GM08714 (cell line): ENCODE results near the gene AOPEP.
"Not testable (repeated sequence)": the region's sequence is repeated elsewhere in the genome, so short reads cannot be mapped to it uniquely, and the experiment has no call there.

Source experiments
- H3K4me3 ChIP-seq: fragments of 200-500 bp; sonication (Bioruptor generic); 2 replicates; pipeline ENCODE4 v1.5.1; 2014; ENCODE audit warnings: mild to moderate bottlenecking, low read length, inconsistent platforms
- ZNF274 ChIP-seq: IDR thresholded peaks from 2 replicates; pipeline ENCODE4 v1.6.1; 2012; ENCODE audit warnings: mild to moderate bottlenecking, low read depth, low read length

The AOPEP gene

DNA sequence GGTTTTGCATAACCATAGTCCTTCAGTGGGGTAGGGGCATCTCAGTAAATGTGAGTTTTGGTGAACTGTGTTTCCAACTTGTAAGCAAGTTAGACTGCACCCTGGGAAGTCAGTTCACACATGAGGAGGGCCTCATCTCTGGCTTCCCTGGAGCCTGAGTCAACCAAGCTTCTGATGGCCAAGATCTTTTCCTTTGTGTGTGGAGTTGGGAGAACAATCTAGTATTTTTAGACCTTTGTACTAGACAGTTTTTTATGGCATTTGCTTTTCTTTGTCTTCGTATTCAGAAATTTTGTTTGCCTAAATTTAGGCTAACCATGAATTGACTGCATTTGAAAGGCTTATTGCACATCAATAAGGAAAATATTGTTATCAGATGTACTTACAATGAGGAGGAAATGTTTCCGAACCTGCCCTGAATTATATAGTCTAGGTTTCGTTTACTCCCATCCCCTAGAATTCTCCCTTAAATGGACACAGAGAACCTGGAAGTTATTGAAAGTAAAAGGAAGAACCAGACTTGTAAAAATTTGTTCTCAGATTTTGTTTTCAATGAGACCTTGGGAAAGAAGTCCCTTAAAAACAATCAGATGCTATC is 204.6 kb downstream of the AOPEP start:
- TF ChIP-seq ZNF274 = no peak

DNA sequence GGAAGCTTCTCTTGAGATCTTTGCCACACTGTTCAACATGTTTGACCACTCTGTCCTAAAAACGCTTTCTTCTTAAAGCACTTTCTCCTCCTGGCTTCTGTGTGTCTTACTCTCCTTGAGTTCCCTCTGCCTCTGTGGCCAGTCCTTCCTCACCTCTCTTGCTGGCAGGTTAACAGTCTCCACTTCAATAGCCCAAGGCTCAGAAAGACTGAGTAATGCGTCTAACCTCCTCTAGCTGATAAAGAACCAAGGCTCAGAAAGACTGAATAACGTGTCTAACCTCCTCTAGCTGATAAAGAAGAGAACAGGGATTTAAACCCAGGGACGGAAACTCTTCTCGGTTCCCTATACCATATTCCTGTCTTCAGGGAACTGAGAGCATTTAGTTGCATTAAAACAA is 205.2 kb downstream of the AOPEP start:
- TF ChIP-seq ZNF274 = no peak
- H3K4me3 ChIP-seq = no peak overlapping the region

More for the DNA sequence above, 204.6 kb downstream of the AOPEP start:
- no peak overlapping the region for H3K4me3 ChIP-seq

DNA sequence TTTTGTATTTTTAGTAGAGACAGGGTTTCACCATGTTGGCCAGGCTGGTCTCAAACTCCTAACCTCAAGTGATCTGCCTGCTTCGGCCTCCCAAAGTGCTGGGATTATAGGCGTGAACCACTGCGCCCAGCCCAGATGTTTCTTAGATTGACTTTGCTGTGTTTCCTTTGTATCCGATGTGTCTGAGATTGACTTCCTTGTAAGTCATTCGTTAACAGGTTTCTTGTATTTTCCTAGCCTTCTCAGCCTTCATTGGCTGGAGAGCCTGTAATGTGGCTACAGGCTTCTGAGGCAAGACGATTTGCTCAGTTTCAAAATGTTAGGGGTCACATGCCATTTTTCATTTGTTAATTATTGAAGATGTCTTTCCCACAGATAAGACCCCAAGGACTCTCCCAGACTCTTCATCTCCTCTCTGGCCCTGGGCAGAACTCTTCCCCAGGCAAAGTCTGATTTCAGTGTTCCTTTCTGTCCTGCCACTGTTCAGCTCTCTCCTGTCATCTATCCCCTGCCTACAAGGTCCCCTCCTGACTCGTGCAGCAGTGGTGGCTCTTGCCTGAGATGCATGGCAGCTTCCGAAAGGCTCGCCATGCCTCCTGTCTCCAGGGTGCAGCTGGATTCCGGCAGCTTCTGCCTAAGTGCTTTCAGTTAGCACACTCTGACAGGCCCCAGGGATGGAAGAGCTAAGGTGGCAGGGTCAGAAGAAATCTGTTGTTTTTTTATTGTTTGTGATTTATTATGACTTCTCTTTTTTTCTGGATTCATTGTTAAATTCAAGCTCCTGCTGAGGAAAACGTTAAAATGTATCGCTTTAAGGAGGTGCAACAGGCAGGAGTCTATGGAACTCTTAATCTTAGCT is 206.4 kb downstream of the AOPEP start:
- TF ChIP-seq ZNF274 = no peak
- H3K4me3 ChIP-seq = no peak overlapping the region

DNA sequence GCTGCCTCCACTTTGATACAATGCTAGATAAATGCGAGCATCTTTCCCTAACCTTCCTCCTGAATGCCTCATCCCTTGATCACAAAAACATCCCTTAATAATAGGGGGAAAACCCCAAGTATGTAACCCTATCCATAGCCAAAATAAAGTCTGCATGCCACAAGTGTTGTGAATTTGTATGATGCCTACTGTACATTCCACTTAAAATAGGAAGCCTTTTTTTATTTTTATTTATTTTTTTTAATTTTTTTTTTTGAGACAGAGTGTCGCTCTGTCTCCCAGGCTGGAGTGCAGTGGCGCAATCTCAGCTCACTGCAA is 207.0 kb downstream of the AOPEP start:
- no peak overlapping the region for H3K4me3 ChIP-seq
- TF ChIP-seq ZNF274 = no peak

DNA sequence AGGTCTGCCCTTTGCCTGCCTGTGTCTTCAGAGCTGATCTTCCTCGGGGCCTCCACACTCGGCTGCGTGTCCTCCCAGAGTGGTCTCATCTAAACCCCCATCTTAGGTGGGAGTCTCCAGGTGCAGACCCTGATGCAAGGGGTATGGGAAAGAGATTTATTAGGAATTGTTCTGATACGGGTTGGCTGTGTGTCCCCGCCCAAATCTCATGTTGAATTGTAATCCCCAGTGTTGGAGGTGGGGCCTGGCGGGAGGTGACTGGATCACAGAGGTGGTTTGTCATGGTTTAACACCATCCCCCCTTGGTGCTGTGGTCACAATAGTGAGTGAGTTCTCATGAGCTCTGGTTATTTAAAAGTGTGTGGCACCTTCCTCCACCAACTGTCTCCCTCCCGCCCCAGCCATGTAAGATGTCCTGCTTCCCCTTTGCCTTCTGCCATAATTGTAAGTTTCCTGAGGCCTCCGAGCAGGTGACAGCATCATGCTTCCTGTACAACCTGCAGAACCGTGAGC is 208.4 kb downstream of the AOPEP start:
- TF ChIP-seq ZNF274 = no peak
- no peak overlapping the region for H3K4me3 ChIP-seq

DNA sequence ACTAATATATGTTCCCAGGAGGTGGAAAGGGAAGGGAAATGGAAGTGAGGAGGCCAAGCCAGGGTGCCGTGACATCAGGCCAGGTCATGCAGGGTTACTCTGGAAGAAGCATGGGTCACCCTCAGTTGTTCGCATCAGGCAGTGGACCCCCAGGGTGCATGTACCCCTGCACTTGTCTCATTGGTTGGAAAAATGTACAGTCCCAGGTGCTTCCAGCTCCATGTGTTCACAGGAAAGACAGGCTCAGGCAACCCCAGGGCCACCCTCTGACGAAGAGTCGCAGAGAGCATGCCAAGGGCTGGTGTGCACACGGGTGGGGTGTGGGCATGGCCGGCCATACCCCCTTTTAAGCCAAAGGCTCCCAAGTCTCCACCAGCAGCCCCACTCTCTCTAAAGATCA is 208.9 kb downstream of the AOPEP start:
- no peak for TF ChIP-seq ZNF274

DNA sequence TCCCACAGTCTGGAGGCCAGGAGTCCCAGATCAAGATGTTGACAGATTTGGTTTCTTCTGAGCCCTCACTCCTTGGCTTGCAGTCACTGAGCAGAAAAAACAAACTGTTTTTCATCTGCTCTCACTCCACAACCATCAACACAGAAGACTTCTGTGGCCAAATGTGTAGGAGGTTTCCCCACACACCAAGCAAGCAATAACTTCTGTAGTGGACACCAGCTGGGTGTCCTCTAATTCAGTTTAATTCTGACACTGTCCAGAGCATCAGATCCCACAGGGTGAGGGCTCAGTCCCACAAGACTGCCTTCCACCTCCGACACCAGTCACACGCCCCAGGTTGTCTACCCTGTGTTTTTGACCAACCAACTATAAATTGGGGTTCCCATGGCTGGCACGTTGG is 209.9 kb downstream of the AOPEP start:
- no peak for TF ChIP-seq ZNF274
- no peak overlapping the region for H3K4me3 ChIP-seq

More for the DNA sequence above, 208.9 kb downstream of the AOPEP start:
- H3K4me3 ChIP-seq = no peak overlapping the region

DNA sequence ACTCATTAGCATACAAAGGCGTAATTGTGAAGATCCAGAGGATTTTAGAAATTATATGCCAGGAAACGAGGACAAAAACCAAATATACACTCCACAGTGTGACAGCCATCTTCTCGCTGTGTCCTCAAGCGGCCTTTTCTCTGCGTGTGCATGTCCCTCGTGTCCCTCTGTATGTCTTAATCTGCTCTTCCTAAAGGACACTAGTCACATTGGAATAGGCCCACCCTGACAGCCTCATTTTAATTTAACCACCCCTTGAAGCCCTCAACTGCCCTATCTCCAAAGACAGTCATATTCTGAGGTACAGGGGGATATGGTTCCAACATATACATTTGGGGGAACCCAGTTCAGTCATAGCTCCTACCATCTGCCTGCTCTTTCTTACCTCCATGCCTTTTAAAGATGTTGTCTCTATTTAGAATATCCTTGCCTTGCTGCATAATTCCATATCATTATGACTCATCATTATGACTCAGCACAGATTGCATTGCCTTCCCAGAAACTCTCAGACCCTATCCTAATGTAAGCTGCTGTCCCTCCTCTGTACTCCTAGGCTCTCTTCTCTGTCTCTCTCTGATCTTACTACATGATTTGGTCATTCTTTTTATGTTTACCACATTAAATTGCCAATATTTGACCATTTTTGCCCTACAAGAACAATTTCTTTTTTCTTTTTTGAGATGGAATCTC is 210.9 kb downstream of the AOPEP start:
- no peak for TF ChIP-seq ZNF274

DNA sequence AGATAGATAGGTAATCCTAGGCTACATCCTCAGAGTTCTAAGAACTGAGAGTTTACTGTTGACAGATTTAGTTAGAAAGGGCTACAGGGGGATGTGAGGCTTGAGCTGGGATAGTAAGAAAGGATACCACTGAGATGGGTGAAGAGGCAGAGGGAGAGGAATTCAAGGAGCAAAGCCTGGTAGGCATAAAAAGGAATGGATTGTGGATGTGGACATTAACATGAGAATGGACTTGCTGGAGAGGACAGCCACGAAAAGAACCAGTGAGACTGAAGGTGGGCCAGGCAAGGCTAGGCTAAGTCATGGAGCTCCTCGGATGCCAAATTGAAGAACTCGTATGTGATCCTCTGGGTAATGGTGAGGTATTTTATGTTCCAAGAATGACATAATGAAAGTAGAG is 211.9 kb downstream of the AOPEP start:
- no peak overlapping the region for H3K4me3 ChIP-seq
- no peak for TF ChIP-seq ZNF274

More for the DNA sequence above, 210.9 kb downstream of the AOPEP start:
- H3K4me3 ChIP-seq = no peak overlapping the region

DNA sequence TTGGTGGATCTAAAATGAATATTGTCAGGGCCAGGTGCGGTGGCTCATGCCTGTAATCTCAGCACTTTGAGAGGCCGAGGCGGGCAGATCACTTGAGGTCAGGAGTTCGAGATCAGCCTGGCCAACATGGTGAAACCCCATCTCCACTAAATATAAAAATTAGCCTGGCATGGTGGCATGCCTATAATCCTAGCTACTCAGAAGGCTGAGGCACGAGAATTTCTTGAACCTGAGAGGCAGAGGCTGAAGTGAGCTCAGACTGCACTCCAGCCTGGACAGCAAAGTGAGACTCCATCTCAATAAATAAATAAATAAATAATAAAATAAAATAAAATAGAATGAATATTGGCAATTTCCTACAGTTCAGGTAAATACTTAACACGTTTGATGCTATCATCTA is 213.8 kb downstream of the AOPEP start:
- not testable (repeated sequence) for H3K4me3 ChIP-seq

DNA sequence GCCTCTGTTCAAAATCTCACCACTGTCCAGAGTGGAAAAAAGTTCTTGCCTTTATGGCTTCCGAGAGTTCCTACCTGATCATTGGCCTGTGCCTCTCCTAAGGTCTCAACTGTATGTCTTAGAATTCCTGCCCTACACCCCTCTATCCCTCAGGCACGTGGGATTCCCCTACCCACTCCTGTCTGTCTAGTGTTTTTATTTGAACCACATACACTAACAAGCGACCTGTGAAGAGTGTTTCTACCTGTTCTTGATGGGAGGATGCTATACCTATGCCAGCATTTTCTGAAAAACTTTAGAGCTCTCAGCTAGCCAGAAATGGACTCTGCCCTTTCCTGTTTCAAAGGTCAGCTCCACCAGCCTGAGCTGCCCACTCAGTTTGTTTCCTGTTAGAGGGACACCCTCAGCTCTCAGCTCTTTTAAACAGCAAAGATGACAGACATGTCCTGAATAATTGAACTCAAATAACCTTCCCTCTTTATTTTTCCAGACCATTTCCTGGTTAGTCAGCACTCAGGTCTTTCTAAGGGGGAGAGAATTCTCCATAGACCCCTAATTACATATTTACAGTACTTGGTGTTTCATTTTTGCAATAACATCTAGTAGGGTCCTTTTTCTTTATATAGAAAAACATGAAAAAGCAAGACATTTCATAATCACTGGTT is 214.8 kb downstream of the AOPEP start:
- no peak for TF ChIP-seq ZNF274
- no peak overlapping the region for H3K4me3 ChIP-seq

DNA sequence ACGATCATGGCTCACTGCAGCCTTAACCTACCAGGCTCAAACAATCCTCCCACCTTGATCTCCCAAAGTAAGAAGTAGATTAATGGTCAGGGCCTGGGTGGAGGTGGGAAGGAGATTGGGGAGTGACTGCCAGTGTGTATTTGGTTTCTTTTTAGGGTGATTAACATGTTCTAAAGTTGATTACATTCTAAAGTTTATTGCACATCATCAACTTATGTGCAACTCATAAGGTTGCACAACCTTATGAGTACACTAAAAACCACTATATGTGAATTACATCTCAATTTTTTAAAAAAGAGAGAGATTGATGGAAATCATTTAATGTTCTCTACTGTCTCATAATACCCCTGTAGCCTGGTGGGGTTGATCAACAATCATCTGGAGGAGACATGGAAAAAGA is 218.1 kb downstream of the AOPEP start:
- TF ChIP-seq ZNF274 = no peak
- H3K4me3 ChIP-seq = no peak overlapping the region

DNA sequence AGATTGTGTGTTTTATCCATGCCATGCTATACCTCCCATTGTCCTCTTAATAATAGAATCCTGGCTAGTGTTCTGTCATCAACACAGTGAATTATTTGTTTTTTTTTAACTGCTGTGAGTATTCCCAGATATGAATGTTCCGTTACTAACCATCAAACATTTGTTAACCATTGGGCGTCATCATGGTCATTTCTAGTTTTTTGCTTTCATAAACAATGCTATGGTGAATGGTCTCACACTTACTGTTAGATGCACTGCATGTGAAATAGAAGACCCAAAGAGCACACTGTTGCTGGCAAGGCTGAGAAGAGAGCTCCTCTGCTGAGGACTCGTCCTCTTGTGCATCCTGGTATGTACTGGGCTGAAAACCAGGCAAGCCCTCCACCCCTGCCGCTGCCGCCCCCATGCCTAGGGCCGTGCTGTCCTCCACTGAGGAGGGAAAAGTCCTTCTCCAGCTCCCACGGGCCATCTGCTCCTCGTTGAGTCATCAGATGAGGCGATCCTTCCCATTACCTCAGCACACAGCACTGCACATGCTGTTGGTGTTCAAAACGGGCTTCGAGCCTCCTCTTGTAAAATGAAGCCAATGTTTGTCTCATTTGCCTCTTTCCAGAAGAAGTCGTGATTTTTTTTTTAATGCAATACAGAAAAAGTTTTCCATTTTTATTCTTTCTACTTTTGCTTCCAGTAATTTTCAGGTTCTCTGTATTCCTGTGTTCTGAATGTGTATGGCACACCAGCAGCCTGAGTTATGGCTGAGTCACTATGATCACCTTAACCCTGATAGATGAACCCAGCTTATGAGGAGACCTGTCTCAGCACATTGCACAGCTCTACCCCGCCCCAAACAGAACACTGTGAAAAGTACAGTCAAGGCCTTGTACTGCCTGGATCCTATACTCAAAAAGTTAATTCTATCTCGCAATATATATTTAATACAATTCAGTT is 219.0 kb downstream of the AOPEP start:
- TF ChIP-seq ZNF274 = no peak
- H3K4me3 ChIP-seq = no peak overlapping the region

DNA sequence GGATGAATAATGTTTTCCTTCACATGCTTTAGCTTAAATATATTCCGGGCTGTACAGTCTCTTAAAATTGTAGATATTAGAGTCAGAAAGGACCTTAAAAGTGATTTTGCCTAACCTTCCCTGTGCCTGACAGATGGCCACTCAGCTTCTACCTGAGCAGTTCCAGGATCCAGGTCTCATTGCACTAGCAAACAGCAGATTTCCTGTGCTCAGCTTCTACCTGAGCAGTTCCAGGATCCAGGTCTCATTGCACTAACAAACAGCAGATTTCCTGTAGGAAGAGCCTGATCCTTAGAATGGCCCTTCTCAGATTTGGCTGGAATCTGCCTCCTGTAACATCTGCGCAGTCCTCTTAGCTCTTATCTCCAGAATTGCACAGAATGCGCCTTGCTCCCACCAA is 219.8 kb downstream of the AOPEP start:
- no peak overlapping the region for H3K4me3 ChIP-seq
- no peak for TF ChIP-seq ZNF274
